Measurements from ENCODE around the gene PHLDA1. TPM values are rescaled to one million over a fixed set of nuclear protein-coding genes. Genes with fewer than 3 reads are reported as not detected.
A peak's percentile ranks its signal among the peaks of the same experiment; 100 is the strongest.

PHLDA1 gene
- total RNA-seq, 4 donors from 2014 or later = 0.59 to 34.8 (median 6.7) TPM

DNA sequence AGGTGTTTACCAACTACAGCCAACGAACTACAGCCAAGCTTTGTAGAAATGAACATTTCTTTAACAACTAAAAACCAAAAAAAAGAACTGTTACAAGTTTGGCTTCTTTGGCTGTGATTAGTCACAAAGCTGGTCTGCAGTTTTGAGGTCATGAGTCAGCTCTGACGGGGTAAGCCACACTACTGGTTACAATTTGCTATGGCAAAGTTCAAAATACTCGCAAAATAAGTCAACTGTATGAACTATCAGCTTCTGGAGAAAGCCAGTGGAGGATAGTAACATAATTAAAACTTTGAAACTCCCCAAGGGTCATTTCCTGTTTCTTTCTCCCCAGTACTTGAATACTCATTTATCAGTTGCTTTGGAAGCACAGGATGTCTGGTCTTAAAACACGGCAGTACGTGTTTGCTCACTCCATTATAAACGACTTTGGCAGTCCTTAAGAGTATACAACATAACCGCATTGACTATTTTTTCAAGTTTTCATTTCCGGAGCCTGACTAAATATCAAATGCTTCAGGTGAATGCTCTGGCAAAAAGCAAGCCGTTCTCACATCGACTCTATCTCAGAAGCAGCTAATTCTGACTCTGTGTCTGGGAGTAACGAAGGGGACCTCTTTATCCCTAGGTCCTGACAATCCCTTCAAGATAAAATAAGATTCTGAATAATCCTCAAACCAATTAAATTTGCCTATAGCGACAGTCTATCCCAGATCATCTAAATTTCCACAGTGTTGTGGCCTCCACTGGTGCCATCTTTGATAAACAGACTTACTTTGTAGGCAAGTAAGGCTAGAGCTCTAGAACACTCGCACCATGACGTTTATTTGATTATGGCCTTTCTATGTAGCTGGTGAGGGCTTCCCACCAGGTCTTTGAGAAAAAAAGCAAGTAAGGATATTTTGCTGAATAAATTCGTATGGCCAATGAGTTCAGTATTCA is 10.6 kb downstream of the PHLDA1 start:
- Histone ChIP-seq H3K27me3 (no peaks in the 10 kb centered on the region), H3K4me1 (no peaks in the 10 kb centered on the region), H3K9me3 (no peaks in the 10 kb centered on the region), H3K4me3 (no peak overlapping the region), H3K36me3 (no peaks in the 10 kb centered on the region), H3K27ac (peak overlapping the region; percentile 40 to 51)
- peak in 1 of 2 donors; percentile 25 for DNase-seq
- TF ChIP-seq, protein P1, sequence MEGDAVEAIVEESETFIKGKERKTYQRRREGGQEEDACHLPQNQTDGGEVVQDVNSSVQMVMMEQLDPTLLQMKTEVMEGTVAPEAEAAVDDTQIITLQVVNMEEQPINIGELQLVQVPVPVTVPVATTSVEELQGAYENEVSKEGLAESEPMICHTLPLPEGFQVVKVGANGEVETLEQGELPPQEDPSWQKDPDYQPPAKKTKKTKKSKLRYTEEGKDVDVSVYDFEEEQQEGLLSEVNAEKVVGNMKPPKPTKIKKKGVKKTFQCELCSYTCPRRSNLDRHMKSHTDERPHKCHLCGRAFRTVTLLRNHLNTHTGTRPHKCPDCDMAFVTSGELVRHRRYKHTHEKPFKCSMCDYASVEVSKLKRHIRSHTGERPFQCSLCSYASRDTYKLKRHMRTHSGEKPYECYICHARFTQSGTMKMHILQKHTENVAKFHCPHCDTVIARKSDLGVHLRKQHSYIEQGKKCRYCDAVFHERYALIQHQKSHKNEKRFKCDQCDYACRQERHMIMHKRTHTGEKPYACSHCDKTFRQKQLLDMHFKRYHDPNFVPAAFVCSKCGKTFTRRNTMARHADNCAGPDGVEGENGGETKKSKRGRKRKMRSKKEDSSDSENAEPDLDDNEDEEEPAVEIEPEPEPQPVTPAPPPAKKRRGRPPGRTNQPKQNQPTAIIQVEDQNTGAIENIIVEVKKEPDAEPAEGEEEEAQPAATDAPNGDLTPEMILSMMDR (IDR thresholded peaks at IDR 0.05) = no peak
- no peak for TF ChIP-seq POLR2A (IDR thresholded peaks at IDR 0.05)
- intact Hi-C loops (cut with DNase I; ENCODE audit: low total_unique reads) = no loop called here

DNA sequence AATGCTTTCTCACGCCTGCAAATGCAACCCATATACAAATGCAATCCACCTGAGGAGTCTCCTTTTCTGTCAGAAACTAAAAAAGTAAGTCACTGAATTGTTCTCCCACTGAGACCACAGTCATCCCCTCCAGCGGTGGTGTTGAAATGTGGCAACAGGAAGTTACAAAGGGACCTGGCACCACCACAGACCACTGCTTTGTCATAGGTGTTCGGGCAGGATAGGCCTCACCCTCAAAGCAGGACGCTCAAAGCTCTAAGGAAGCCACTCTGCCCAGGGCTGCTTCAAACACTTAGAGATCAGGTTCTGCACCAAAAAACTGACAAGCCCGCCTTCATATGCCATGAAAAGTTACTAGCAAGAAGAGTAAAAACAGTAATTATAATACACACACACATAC is 11.3 kb downstream of the PHLDA1 start:
- no peaks in the 10 kb centered on the region for H3K27me3 ChIP-seq
- no peaks in the 10 kb centered on the region for H3K9me3 ChIP-seq
- no peak overlapping the region for H3K4me3 ChIP-seq
- DNase-seq = no peak
- H3K4me1 ChIP-seq = no peaks in the 10 kb centered on the region
- peak overlapping the region; percentile 40 to 51 for H3K27ac ChIP-seq
- H3K36me3 ChIP-seq = no peaks in the 10 kb centered on the region
- TF ChIP-seq, protein P1 (IDR thresholded peaks at IDR 0.05) = no peak
- intact Hi-C loops (cut with DNase I; ENCODE audit: low total_unique reads) = no loop called here

DNA sequence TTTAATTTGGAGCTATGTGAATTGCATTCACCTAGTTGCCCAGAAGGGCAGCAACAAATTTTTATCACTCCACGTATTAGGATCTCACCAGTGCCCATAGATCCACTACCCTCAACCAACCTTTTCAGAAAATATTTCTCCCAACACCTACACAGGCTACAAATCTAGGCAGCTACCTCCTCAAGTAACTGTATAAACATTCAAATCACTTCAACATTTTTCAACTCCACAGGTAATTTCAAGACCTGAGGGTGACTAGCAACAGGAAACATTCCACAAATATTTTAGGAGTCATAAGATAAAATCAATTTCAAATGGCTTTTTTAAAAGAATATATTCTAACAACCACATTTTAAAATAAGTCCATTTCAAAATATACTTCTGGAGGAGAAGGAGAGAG is 12.9 kb downstream of the PHLDA1 start:
- Histone ChIP-seq H3K4me3 (no peak overlapping the region), H3K4me1 (no peaks in the 10 kb centered on the region), H3K9me3 (no peaks in the 10 kb centered on the region), H3K36me3 (no peaks in the 10 kb centered on the region), H3K27me3 (no peaks in the 10 kb centered on the region), H3K27ac (no peak overlapping the region)
- TF ChIP-seq, protein P1 (IDR thresholded peaks at IDR 0.05) = no peak
- TF ChIP-seq POLR2A (IDR thresholded peaks at IDR 0.05) = no peak
- intact Hi-C loops (cut with DNase I; ENCODE audit: low total_unique reads) = no loop called here
- DNase-seq = no peak

DNA sequence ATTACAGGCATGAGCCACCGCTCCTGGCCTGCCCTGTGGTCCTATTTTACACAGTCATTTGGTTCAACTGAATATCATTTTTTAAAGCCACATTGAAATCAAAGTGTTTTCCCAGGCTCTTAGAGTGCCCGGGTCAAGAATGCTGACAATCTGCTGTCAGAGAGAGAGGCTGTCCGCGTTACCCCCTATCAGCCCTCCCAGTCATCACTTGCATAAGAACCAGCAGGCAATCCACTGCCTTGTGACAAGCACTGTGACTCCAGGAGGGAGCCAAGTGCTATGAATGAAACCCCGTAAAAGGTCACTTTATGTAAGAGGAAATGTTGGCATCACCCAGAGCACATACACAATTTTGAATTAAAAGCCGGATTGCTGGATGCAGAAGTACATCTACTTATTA is 13.5 kb downstream of the PHLDA1 start:
- no peaks in the 10 kb centered on the region for H3K4me1 ChIP-seq
- no peak overlapping the region for H3K4me3 ChIP-seq
- intact Hi-C loops (cut with DNase I; ENCODE audit: low total_unique reads) = no loop called here
- no peak for DNase-seq
- no peaks in the 10 kb centered on the region for H3K27me3 ChIP-seq
- H3K36me3 ChIP-seq = no peaks in the 10 kb centered on the region
- H3K9me3 ChIP-seq = no peaks in the 10 kb centered on the region
- no peak for TF ChIP-seq POLR2A (IDR thresholded peaks at IDR 0.05)
- TF ChIP-seq, protein P1 (IDR thresholded peaks at IDR 0.05) = no peak
- no peak overlapping the region for H3K27ac ChIP-seq

DNA sequence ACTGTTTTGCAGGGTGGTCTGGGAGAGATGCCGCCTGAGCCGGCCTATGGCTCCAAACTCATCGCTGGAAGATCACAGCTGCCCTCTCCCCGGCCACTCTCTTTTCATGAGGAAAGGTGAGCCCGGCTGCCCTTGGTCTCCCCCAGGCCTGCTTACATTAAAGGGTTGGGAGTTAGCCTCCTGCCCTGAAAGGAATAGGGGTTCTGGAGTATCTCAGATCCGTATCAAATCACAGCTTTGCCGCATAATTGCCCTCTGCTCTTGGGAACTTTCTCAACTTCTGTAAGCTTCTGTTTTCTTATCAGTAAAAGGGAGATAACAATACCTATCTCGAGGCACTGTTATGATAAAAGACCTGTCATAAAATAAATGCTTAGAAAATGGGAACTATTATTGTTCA is 17.6 kb downstream of the PHLDA1 start:
- DNase-seq = no peak
- Histone ChIP-seq H3K4me1 (no peaks in the 10 kb centered on the region), H3K27me3 (no peaks in the 10 kb centered on the region), H3K4me3 (no peak overlapping the region), H3K36me3 (no peaks in the 10 kb centered on the region), H3K27ac (no peak overlapping the region), H3K9me3 (no peaks in the 10 kb centered on the region)
- TF ChIP-seq POLR2A (IDR thresholded peaks at IDR 0.05) = no peak
- TF ChIP-seq, protein P1 (IDR thresholded peaks at IDR 0.05) = no peak
- intact Hi-C loops (cut with DNase I; ENCODE audit: low total_unique reads) = no loop called here

Measured in uterus (tissue), 4 donors.